Stimulated activated CD4-positive, alpha-beta T cell treated with anti-CD3 and anti-CD28 coated beads, Interleukin-4, amount 100 ng/mL, for 48 hours (primary cell): ENCODE results near the gene GSG1L.

Source experiments
- DNase-seq, 2 donors: peaks; one replicate each; pipeline ENCODE4 v3.0.0-alpha.2; 2020; ENCODE audit warnings: low read depth in 2 of 2

Gene GSG1L

DNA sequence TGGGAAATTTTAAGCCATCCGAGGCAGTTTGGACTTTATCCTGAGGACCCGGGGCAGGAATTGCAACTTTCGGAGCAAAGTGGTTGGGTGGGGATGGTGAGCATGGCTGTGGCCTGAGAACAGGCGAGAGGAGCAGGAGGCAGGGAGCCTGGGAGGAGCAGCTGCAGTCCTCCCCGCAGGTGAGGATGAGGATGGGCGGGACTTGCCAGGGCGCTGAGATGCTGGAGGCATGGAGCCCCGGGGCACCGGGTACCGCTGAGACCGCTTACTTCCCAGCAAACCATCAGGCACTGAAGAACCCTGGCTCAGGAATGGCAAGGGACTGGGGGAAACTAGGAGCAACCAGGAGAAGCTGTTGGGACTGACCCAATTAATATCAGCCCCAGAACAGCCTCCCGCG is 210.8 kb downstream of the GSG1L start:
- DNase-seq = no peak

DNA sequence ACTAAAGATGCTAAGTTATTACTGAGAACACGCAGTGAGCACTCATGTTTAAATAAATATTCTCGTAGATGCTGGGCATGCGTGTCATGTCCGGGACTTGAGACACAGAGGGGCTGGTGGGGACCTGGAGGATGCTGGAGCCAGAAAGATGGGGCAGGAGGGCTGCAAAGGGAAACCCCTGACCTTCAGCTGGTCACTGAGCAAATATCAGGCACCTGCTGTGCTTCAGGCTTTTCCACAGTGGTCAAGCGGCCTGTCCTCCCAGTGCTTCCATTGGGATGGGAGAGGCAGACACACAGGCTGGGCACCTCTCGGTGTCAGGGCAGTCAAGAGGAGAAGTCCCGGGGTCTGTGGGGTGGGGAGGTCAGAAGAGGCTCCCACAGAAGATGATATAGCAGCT is 211.4 kb downstream of the GSG1L start:
- no peak for DNase-seq

DNA sequence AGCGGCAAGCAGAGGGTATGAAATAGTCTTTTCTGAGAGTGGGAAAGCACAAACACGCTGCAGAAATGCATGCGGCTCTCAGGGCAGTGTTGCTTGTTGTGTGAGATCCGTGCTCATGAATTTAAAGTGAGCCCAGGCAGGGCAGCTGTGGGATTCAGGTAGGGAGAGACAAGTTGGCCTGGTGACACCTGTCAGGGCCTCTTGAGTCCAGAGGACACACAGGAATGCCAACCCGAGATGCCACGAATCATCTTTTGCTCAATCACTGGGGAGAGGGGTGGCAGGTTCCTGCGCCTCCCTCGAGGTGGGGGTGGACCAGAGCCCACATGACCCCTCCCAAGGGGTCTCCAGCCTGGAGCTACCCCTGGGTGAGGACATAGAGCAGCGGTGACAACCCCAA is 211.9 kb downstream of the GSG1L start:
- DNase-seq = no peak

DNA sequence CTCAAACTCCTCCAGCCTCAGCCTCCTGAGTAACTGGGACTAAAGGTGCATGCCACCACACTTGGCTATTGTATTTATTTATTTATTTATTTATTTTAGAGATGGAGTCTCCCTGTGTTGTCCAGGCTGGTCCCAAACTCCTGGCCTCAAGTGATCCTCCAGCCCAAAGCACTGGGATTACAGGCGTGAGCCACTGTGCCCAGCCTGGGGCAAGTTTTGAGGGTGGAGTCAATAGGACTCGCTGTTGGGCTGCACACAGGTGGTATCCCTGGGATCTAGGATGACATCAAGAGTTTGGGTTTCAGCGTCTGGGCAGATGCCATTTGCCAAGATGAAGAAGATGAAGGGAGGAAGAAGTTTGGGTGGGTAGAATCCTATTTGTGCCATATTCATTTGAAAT is 213.9 kb downstream of the GSG1L start:
- no peak for DNase-seq

DNA sequence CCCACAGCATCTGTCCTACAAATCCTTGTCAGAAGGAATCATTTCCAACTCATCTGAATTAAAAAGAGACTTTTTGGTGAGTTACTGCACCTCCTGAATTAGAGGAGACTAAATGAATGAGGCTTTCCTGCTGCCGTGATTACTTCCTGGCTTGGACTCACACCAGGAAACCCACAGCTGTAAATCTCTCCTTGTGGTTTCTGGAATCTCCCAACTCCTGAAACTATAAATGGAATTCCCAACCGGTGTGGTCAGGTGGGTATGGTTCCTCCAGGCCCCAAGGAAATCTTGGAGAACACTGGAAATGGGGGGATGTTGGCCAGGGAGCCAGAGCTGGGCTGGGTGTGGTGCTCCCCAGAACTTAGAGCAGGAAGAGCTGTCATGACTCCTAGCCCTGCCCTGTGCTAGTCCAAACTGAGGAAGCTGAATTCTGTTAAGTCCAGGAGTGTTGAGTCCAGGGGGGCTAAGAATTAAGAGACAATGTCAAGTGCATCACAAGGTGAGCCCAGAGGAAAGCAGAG is 216.4 kb downstream of the GSG1L start:
- DNase-seq = no peak

DNA sequence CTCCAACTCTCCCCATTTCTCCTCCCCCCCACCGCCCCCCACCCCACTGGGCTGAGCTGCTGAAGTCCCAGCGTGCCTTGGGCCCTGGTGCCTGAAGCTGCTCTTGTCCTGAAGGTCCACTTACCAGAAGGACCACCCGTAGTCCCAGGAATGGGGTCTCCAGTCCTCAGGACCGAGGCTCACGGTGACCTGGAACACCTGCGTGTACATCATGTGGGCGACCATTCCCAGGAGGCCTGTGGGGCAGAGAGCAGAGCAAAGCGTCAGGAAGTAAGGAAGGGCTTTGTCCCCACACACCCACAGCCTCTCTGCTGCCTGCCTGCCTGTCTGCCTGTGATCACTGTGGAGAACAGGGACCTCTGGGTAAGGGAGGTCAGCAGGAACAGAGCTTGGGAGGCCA is 218.7 kb downstream of the GSG1L start:
- DNase-seq = no peak

DNA sequence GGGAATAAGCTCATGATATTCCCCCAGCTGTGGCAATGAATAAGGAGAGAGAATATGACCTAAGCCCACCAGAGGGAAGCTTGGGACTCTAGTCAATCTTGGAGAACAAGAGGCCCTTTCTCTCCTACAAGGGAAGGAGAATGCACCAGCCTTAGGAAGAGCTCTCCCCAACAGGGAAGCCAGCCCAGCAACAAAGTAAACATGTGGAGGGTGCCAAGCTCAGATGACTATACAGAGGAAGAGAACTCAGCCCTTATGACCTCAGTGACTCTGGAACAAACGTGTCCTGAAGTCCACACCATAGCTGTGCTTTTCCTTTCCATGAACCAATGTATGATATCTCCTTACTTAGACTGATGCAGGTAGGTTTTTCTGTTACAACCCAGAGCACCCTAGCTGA is 219.7 kb downstream of the GSG1L start:
- no peak for DNase-seq

DNA sequence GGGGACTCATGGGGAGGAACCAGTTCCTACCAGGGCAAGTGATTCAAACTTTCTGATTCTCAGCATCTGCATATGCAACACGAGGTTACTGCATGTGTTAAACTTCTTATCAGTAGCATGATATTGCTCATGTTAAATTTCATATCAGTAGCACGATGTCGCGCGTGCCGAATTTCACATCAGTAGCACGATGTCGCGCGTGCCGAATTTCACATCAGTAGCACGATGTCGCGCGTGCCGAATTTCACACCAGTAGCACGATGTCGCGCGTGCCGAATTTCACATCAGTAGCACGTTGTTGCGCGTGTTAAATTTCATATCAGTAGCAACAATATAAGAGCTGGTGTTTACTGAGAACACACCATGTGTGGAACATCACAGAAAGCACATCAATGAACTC is 221.6 kb downstream of the GSG1L start:
- DNase-seq = no peak

DNA sequence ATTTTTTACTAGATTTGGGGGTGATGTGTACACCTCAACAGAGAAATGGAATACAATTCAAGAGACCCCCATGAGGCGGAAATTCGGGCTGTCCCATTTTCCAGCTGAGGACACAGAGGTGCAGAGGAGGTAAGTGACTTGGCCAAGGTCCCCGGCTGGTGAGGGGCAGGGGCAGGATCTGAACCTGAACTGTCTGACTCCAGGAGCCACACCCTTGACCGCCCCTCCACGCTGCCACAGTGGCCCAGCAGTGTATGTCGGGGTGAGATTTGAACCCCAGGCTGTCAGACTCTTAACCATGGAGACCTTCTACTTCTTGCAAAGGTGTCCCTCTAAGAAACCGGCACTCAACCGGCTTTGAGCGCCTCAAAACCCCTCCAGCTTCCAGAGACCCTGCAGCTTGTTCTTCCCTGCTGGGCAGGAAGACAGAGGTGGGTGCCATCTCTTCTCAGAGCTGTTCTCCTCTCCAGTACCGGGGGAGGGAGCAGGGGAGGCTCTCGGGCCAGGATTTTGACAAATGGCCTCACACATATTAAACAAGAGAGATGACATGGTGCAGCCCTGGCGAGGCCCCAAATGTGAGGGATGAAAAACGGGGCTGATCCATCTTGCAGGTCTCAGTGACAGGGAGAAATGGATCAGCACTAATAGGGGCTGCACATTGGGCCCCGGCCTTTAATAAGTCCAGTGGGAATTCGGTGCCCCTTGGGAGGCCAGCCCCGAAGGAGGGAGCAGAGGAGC is 222.3 kb downstream of the GSG1L start:
- DNase-seq = no peak

DNA sequence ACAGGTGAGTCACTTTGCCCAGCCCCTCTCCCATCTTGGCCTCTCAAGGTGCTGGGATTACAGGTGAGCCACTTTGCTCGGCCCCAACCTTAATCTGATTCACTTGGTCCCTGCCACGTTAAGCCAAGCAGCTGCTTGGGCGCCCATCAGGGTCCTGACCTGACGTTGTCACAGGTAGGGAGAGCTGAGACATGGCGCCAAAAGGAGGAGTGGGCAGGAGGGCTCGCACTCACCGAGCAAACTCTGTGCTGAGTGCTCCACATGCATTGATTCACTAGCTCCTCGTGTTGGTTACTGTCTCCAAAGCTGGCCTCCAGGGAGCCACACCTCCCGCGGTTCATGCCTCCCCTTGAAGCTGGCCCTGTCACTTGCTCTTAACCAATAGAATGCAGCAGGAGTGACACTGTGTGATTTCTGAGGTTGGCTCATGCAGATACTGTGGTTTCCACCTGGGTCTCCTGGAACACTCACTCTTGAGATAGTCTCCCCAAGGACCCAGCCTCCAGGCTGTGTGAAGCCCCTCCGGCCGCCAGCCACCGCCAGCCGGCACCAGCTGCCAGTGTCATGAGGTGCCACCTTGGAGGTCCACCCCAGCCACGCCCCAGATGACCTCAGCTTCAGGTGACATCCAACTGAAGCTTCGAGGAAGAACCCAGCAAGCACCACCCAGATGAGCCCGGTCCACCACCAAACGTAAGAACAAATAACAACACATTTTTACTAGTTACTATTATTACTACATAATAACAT is 223.0 kb downstream of the GSG1L start:
- DNase-seq = no peak

DNA sequence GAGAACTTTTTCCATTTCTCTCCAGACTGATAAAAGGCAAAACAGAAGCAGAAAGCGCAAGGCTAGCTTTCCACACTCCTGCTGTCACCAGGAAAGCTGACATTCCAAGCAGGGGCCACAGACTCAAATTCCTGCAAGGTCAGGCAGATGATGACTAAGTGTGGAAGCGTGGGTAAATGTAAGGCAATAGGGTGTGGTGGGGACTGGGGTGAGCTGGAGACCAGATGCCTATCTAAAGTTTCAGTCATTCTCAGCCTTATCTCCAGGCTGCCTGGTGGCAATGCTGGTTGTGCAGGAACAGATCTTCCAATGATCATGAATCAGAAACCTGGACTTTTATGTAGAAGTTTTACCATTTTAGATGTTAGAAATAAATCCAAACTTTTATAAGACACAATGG is 224.1 kb downstream of the GSG1L start:
- no peak for DNase-seq

DNA sequence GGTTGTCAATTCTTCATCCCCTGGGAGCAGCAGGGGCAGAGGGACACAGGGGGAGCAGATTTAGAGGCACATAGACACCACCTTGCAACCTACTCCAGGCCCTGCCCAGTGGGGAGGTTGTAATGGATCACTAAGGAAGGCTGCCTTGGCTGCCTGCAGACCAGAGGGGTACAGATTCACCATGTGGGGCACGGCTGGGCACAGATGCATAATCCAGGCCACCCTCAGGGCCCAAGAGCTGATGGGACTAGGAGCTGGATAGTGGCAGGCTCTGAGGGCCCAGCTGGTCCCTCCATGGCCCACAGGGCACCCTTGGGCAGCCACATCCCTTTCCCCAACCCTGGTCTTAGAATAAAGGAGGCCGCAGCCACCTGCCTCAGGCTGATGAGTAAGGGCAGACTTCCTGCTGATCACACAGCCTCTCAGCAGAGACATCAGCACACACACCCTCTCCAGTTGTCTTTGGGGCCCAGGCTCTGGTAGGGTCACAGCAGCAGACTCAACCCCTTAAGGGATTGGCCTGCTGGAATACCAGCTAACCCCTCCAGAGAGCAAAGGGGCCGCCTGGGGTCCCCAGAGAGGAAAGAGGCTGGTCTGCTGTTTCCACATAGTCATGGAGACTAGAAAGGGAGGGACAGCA is 224.9 kb downstream of the GSG1L start:
- no peak for DNase-seq

DNA sequence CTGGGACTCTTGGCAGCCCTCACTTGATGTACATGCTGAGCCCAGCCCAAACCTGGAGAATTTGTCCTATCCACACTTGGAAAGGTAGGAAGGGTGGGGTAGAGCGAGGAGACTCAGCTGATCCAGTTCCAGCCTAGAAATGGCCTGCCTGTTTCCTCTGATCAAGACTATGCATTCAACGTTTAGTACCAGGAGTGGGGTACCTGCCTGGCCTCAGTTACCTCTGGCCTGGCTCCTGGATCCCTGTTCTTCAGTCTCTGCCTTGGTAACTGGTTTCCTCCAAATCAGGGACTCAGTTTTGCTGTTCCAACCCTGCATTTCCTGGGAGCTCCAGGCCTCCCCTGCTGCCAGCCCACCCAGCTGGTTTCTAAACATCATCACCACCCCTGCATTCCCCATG is 233.5 kb downstream of the GSG1L start:
- no peak for DNase-seq

DNA sequence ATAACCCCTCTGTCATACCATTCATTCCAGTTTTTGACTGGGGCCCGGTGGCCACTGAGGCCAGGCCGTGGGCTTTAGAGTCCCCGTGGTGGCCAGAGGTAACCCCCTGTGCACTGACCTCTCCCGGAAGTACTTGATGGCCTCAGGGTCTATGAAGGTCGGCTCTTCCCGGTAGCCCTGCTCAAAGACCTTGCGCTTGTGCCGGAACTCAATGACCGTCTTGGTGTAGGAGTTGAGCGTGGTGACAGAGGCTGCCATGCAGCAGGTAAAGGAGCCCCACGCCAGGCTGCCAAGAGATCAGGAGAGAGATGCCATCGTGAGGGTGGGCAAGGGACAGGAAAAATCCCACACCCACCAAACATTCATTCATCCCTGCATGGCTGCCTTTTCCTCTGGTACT is 234.8 kb downstream of the GSG1L start:
- DNase-seq = no peak

DNA sequence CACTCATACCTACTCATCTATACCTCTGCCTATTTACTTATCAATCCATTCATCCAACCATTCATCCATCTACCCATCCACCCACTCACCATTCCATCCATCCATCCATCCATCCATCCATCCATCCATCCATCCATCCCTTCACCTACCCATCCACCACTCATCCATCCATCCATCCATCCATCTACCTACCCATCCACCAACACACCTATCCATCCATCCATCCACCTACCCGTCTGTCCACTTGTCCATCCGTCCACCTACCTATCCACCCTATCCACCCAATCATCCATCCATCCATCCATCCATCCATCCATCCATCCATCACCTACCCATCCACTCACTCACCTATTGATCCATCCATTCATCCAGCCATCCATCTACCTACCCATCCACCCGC is 235.7 kb downstream of the GSG1L start:
- no peak for DNase-seq

DNA sequence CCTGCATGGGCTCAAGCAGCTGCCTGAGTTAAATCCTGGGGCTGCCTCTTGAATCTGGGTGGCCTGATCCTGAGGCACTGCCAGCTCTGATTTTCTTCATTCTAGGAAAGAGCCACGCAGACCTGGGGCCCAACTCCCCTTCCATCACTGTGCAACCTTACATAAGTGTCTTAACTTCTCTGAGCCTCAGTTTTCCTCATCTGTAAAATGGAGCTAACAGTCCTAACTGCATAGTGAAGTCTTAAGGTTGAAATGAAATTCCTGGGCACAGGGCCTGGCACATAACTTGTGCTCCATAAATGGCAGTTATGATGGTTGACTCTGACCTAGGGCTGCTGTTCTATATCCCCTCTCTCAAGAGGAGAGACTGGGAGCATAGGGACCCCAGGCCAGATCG is 236.6 kb downstream of the GSG1L start:
- DNase-seq = no peak

DNA sequence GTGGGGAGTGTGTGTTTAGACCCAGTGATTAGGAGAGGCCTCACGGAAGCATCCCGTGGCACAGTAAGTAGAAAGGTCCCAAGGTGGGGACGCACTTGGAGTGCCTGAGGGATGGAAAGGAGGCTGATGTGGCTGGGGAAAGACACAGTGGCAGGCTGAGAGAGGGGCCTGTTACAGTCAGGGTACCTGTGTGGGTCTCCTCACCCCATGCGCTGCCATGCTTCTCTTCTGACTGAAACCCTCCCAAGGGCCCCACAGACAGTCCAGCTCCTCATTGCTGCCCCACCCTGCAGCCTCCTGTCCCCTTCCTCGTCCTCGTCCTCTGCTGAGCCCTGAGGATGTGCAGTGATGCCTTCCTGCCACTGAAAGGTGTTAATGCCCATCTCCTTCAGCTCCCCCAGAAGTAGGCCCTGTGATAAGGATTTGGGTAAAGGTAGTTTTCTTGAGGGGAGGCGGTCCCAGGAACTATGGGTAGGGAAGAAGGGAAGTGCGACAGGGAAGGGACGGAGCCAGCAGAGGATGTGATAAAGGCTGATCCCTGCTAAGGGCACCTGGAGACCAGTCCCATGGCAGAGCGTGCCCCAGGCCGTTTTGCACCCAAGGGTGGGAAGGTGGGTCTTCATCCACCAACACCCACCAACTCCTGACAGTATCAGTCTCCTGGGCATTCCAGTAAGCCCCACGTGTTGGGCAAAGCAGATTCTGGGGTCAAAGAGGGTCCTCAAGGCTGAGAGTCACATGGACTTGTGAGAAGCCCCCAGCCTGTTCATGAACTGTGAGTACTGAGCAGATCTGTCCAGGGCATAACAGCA is 237.2 kb downstream of the GSG1L start:
- no peak for DNase-seq

DNA sequence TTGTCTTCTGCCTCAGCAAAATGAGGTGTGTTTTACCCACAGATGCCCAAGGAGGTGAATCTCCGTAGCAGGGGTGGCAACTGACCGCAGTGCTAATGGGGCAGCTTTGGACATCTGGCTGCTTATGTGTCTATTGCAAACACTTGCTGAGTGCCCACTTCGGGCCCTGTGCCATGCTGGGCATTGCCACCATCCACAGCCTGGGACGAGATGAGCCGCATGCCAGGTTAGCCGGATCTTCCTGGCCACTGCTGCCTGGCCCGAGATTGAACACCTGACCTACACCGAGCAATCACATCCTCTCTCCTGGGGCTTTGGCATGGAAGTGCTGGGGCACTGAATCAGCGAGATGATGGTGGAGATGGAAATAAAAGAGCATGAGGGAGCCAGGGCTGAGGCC is 238.7 kb downstream of the GSG1L start:
- no peak for DNase-seq

DNA sequence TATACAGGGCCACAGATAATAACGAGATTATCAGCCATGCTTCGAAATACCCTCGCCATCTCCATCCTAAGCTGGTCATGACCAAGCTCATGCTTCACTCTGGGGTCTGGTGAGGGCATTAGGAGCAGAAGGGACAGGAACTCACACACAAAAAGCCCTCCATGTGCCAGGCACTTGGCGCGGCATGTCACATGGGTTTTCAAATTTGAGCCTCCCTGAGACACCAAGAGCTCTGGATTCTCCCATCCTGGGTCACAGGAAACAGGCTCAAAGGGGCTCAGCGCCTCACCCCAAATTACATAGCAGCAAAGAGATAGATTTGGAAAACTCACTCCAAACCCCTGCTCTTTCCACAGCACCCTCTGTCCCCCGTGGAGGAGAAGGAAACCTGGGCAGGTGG is 239.5 kb downstream of the GSG1L start:
- no peak for DNase-seq

DNA sequence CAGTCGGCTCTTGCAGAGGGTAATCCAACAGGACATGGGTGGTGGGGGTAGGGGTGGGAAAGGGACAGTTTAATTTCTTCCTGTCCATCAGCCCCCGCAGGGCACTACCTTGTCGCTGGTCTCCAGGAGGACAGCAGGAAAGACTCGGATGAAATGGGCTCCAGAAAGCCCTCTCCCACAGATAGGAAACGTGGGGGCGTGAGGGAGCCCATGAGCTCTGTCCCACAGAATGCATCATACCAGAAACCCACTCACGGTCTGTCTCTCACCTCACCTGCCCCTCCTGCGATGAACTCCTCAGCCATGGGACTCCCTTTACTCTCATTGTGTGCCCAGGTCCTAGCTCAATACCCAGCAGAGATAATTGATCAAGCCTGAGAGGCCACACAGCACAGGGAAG is 240.1 kb downstream of the GSG1L start:
- DNase-seq = no peak

DNA sequence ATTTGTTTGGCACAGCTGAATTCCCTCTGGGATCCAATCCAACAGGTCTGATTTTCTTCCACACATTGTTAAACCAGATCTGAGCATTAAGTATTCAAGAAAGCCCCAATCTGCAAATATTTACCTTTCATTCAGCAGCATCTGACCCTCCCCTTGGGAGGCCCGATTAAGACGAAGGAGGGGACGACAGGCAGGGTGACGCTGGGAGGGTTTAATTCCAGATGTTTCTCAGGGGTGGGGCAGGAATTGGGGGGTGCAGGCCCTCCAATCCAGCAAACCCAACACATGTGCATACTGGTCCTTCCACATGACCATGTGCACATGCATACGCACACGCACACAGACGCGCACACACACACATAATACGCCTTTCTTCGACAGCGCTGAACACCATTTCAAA is 240.5 kb downstream of the GSG1L start:
- no peak for DNase-seq

DNA sequence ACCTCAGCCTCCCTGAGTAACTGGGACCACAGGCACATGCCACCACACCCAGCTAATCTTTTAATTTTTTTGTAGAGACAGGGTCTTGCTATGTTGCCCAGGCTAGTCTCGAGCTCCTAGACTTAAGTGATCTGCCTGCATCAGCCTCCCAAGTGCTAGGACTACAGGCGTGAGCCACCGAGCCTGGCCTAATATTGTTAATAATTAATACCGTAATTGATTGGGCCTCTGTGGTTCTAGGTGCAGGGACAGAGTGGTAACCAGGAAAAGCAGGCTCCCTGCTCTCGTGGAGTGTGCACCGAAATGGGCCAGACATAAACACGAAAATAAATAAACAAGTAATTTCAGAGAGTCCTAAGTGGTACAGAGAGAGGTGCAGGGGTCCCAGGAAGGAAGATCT is 241.0 kb downstream of the GSG1L start:
- no peak for DNase-seq
